CD4-positive, alpha-beta T cell treated with Interleukin-17A for 1 hour (primary cell): ENCODE data around the gene RWDD3.

Experiments
- DNase-seq: peaks from one replicate; pipeline ENCODE4 v3.0.0-alpha.2; 2020

The RWDD3 gene

DNA sequence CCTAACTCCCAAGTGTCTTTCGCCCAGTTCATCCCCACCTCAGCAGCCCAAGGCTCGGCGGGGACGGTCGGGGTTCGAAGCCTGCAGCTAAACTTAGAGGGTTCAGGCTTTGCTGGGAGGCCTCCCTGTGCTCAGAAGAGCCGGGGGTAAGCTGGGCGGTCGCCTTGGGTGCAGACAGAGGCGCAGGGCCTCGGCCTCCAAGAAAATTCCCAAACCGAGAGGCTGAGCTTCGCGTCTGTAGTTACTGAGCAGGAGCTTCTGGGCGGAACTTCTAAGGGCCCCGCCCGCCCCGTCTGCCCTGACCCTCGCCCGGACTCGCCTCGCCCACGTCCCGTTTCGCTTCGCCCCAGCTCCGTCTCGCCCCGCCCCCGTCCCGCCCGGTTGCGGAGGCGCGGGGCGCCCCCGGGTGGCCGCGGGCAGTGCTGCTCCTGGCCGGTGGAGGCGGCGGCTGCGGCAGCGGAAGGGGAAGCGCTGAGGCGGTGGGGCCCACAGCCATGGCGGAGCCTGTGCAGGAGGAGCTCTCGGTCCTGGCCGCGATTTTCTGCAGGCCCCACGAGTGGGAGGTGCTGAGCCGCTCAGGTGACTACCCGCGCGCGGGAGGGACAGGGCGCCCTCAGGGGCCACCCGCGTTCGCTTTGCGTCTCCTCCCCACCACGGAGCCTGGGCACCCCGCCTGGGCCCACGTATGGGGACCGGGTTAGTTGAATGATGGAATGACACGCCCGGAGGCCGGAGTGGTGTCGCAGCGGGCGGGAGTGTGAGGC is at the start of gene RWDD3:
Gene RWDD3 (plus strand): TSS at position 474 of the 764 bp plus-strand sequence. CDS start 21 bp downstream, at position 495.
- DNase-seq = peak; percentile 93

DNA sequence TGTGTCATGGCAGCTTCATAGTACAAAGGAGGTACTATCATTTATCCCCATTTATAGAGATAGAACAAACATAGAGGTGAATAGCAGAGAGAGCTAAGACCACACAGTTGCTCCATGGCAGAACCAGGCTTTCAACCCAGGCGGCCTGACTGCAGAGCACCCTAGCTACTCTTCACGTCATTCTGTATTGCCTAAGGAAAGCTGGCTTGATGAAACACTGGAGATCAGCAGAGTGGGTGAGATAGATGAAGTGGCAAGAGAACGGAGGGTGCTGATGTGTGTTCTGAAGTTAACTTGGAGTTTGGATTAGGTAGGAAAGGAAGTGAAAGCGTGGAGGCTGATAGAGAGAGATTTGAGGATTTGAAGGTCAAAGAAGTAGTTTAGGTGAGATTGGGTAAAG is 47.9 kb upstream of the RWDD3 start:
- DNase-seq = no peak

DNA sequence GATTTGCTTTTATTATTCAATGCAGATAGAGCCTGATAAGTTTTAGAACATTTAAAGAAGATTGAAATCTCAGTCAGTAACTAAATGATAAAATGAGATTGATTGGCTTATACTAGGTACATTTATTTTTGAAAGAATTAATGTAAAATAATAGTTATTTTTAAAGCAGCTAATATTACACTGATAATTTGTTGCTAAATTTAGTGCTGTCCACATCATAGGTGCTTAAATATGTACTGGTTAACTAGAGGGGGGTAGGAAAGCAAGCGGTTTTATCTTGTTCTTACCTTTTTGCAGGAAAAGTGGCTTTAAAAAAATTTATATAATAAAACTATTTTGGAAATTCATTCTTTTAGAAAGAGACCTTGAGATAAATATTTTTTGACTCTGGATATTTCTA is 40.4 kb upstream of the RWDD3 start:
- no peak for DNase-seq

DNA sequence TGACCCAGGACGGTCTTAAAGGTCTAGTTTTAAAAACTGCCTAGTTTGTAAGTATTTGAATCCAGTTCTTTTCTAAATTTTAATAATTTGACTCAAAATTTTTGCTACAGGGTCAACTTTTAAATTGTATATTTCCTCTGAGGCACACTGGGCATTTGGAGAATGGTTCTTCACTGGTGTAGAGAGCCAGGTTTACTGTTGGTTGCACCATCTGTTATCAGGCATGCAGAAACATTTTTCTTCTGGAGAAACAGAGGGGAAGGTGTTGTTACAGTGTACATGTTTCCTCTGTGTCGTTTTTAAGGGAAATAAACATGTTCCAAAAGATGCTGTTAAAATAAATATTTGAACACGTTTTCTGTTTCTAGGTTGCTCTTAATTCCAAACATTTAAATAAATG is 39.0 kb upstream of the RWDD3 start:
- no peak for DNase-seq

GRCh38 chr1:95196017-95196416 is 38.0 kb upstream of the RWDD3 start:
- DNase-seq = no peak

GRCh38 chr1:95197616-95198252 is 36.3 kb upstream of the RWDD3 start:
- DNase-seq = no peak

GRCh38 chr1:95201905-95202304 is 32.1 kb upstream of the RWDD3 start:
- no peak for DNase-seq

GRCh38 chr1:95203908-95204437 is 30.0 kb upstream of the RWDD3 start:
- DNase-seq = no peak

DNA sequence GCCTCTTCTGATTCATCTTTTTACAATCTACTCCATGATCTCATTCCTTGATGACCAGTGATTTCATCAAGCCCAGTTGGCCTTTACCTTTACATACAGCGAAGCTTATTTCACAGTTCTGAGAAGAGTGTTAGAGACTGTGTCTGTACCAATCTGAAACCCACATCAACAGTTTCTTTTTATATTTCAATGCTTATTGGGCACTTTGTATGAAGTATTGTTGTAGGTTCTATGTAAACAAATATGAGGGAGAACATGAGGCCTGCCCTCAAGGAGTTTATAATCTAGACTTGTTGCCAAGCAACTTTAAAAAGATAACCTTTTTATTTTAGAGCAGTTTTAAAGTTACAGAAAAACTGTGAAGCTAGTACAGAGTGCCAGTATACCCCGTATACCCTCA is 27.5 kb upstream of the RWDD3 start:
- no peak for DNase-seq

DNA sequence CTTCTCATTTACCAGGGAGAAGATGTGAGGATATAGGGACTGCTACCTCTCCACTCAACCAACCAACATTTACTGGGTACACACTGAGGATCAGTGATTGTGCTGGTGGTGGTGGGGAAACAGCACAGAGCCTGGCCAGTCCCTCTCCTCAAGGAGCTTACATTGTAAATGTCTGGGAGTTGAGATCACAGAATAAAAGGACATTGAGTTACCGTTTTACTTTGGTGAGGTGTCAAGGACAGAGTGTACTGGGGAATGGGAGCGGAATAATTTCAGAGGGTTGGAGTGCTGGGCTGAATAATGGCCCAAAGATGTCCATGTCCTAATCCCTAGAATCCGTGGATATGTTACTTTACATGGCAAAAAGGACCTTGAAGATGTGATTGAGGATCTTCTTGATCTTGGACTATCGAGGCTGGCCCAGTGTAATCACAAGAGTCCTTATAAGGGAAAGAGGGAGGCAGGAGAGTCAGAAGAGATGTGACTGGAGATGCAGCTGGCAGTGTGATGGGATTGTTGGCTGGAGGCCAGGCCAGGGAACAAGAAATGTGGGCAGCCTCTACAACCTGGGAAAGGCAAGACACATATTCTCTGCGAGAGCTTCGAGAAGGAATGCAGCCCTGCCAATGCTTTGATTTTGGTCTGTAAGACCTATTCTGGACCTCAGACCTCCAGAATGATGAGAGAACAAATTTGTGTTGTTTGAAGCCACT is 26.6 kb upstream of the RWDD3 start:
- DNase-seq = no peak

DNA sequence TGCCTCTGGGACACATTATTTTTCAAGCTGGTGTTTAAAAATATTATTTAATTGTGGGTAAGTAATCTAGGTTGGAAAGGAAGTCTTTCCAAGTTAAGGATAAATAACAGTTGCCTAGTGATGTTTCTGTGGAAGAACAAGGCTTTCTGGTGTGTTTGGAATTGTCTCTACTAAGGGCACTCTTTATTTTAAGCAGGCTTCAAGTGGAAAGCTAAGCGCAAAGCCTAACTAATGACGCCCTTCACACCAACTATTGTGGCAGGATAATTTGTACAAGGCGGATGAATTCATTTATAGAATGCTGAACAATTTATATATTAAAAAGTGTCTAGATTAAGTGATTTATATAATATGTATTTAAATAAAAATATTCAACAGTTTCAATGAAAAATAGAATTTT is 25.1 kb upstream of the RWDD3 start:
- DNase-seq = no peak

DNA sequence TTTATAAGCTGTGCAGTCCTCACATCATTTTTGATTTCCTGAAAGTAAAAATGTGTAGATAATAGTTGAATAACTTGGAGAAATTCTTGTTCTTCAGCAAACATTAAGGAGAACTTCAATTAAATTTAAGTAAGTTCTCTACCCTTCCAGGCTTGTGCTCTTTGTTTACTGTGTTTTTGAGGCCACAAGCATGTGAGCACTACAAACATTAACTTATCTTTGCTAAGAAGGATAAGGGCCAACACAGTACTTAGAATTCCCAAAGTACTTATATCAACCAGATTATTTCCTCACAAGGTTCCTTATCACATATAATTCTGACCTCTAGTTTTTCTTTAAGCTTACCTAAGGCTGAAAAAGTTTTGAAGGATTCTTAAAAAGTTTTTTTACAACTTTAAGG is 24.7 kb upstream of the RWDD3 start:
- no peak for DNase-seq

GRCh38 chr1:95216292-95216990 is 17.6 kb upstream of the RWDD3 start:
- peak; percentile 16 for DNase-seq

GRCh38 chr1:95217371-95217770 is 16.6 kb upstream of the RWDD3 start:
- DNase-seq = no peak

GRCh38 chr1:95219407-95219806 is 14.6 kb upstream of the RWDD3 start:
- no peak for DNase-seq

- DNase-seq = no peak
Measured at GRCh38 chr1:95221306-95221705, 12.7 kb upstream of the RWDD3 start.

- no peak for DNase-seq
Measured at GRCh38 chr1:95222629-95223028, 11.4 kb upstream of the RWDD3 start.

DNA sequence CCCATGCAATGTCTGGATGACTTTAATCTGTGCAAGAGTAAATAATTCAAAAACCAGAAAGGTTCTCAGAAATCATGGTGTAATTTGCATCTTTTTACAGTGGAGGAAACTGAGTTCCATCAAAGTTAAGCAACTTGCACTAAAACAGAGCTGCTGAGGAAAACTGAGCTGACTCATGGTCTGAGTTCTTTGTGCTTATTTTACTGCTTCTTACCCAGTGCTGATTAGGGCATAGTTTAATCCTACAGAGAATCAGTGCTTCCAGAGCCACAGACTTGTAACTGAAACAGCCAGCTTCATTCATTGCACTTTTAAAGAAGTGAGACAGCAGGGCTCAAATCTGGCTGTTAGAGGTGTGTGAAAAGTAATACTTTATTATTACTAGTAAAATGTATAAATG is 10.9 kb upstream of the RWDD3 start:
- DNase-seq = no peak

GRCh38 chr1:95226781-95227660 is 7.0 kb upstream of the RWDD3 start:
- DNase-seq = no peak

DNA sequence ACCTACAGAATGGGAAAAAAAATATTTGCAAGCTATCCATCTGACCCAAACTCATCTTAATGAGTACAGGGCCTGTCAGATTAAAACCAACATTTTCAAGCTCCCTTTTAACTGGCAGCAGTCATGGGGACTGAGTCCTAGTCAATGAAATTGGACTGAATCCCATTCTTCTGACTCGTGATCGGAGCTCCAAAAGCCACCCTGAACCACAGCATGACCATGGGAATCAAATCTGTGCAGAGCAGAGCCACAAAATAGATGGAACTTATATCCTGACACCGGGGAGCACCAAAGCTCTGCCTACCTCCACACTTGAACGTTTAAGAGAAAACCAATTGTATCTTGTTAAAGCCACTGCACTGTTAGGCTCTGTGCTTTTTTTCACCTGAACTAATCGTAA is 5.0 kb upstream of the RWDD3 start:
- no peak for DNase-seq

- DNase-seq = no peak
Measured at GRCh38 chr1:95229706-95230105, 4.3 kb upstream of the RWDD3 start.

DNA sequence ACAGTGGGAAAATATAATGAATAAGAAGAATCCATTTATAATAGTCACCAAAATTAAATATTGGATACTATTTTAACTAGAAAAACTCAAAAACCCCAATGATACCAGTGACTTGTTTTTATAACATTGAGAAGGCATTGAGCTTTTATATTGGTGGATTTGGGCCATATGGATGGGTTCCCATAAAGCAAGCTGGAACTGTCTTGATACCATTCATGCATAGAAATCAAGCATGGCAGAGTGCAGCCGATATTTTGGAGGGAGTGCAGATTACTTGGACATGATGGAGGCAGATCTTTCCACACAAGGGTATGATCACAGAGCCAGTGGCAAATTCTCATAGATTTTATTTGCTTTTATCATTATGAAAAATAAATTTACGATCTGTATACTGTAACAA is 3.8 kb upstream of the RWDD3 start:
- DNase-seq = no peak
